AG10803 (cell line): ENCODE measurements around the gene OR51I1.

Source experiments
- DNase-seq: peaks from one replicate; pipeline ENCODE4 v3.0.0; 2010; ENCODE audit warnings: low read depth
- H3K4me3 ChIP-seq: 2 replicates; pipeline ENCODE4 v1.5.1; 2011; ENCODE audit warnings: mild to moderate bottlenecking, low read length, control low read depth
- TF ChIP-seq, protein P1 (sequence below): conservative IDR thresholded peaks from 2 replicates; pipeline ENCODE4 v1.5.1; 2011; ENCODE audit warnings: mild to moderate bottlenecking, low read length, control low read depth, inconsistent platforms

Gene OR51I1

GRCh38 chr11:5441414-5441813, at the start of gene OR51I1:
Gene OR51I1, minus strand, starts transcription at chr11:5441514. Its CDS starts 0 bp downstream, at chr11:5441514.
- no peak for DNase-seq
- TF ChIP-seq, protein P1, sequence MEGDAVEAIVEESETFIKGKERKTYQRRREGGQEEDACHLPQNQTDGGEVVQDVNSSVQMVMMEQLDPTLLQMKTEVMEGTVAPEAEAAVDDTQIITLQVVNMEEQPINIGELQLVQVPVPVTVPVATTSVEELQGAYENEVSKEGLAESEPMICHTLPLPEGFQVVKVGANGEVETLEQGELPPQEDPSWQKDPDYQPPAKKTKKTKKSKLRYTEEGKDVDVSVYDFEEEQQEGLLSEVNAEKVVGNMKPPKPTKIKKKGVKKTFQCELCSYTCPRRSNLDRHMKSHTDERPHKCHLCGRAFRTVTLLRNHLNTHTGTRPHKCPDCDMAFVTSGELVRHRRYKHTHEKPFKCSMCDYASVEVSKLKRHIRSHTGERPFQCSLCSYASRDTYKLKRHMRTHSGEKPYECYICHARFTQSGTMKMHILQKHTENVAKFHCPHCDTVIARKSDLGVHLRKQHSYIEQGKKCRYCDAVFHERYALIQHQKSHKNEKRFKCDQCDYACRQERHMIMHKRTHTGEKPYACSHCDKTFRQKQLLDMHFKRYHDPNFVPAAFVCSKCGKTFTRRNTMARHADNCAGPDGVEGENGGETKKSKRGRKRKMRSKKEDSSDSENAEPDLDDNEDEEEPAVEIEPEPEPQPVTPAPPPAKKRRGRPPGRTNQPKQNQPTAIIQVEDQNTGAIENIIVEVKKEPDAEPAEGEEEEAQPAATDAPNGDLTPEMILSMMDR = no peak

DNA sequence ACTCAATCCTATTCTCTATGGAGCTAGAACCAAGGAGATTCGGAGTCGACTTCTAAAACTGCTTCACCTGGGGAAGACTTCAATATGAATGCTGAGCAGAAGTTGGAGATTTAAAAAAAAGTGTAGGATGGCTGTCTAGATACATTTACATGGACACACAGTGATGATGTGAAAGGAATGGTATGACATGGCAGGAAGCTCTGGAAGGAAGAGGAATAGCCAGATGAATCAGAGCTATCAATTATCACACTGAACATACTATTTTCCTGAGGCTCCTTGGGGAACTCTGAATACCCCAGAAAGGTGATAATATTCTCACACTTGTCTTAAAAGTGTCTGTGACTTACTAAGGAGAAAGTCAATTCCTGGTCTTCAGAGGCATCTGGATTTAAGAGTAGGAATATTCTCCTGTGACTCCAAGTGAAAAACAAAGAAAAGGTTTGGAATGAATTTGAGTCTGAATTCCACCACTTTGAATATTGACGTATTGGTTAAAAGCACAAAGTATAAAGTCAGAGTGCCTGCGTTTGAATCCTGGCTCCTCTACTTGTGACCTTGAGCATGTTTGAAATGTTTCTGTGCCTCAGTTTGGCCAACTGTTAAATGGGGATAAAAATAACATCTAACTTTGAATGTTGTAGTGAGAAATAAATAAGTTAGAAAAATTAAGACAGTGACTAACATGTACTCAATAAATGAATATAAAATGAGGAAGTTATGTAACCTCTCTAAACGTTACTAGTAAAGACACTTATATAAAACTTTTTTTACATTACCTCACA, 48.5 kb upstream of the OR51I1 start:
- DNase-seq = no peak
- TF ChIP-seq, protein P1 = no peak
- H3K4me3 ChIP-seq = no peak overlapping the region

More at GRCh38 chr11:5441414-5441813, at the start of gene OR51I1:
- H3K4me3 ChIP-seq = no peak within 1 kb of the TSS

DNA sequence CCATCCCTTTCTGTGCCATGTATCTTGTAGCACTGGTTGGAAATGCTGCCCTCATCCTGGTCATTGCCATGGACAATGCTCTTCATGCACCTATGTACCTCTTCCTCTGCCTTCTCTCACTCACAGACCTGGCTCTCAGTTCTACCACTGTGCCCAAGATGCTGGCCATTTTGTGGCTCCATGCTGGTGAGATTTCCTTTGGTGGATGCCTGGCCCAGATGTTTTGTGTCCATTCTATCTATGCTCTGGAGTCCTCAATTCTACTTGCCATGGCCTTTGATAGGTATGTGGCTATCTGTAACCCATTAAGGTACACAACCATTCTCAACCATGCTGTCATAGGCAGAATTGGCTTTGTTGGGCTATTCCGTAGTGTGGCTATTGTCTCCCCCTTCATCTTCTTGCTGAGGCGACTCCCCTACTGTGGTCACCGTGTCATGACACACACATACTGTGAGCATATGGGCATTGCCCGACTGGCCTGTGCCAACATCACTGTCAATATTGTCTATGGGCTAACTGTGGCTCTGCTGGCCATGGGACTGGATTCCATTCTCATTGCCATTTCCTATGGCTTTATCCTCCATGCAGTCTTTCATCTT, 47.6 kb upstream of the OR51I1 start:
- no peak overlapping the region for H3K4me3 ChIP-seq
- TF ChIP-seq, protein P1 = no peak
- DNase-seq = no peak

DNA sequence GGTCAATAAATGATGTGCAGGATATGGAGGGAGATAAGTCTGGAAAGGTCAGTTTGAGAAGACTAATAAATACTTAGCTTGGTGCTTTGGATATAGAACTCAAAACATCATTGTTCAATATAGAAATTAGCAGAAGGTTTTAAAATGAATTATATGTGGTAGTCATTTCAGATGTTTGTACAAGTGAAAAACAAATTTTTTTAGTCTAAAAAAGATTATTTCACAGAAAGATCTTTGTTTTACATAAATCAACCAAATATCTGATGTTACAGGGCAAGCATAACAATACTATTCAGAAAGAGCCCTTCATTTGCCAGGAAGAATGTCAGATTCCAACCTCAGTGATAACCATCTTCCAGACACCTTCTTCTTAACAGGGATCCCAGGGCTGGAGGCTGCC, 47.1 kb upstream of the OR51I1 start, which contains the start of gene OR52D1:
TSS of gene OR52D1 (plus strand) at position 301 of the 400 bp plus-strand sequence. CDS start at position 323, 22 bp downstream.
- H3K4me3 ChIP-seq = no peak within 1 kb of the TSS
- DNase-seq = no peak
- TF ChIP-seq, protein P1 = no peak

GRCh38 chr11:5486421-5486820, 45.1 kb upstream of the OR51I1 start:
- no peak for DNase-seq

GRCh38 chr11:5486003-5486402, 44.7 kb upstream of the OR51I1 start:
- DNase-seq = no peak
- TF ChIP-seq, protein P1 = no peak
- H3K4me3 ChIP-seq = no peak overlapping the region

More at GRCh38 chr11:5486421-5486820, 45.1 kb upstream of the OR51I1 start:
- no peak overlapping the region for H3K4me3 ChIP-seq
- TF ChIP-seq, protein P1 = no peak
